Chondrocyte (in vitro differentiated cells): Measurements from ENCODE around the gene FNDC4. TPM values are rescaled to one million over a fixed set of nuclear protein-coding genes. Genes with fewer than 3 reads are reported as not detected.
"Not testable (repeated sequence)": the region's sequence is repeated elsewhere in the genome, so short reads cannot be mapped to it uniquely, and the experiment has no call there.

Source experiments
- DNase-seq: peaks from one replicate; pipeline ENCODE4 v3.0.0; 2021; ENCODE audit warnings: mixed read lengths, low spot score
- H3K27ac Mint-ChIP-seq: one replicate; pipeline ENCODE4 v1.8.0; 2021; ENCODE audit warnings: mild to moderate bottlenecking, moderate library complexity, mixed read lengths; ENCODE audit not compliant: unreplicated experiment
- H3K27me3 Mint-ChIP-seq: 2 replicates; pipeline ENCODE4 v1.8.0; 2021; ENCODE audit warnings: low read depth, mixed read lengths
- H3K36me3 Mint-ChIP-seq: 2 replicates; pipeline ENCODE4 v1.8.0; 2021; ENCODE audit warnings: low read depth, mixed read lengths
- H3K4me1 Mint-ChIP-seq: 2 replicates; pipeline ENCODE4 v1.8.0; 2021; ENCODE audit warnings: low read depth, mild to moderate bottlenecking, mixed read lengths
- H3K4me3 Mint-ChIP-seq: one replicate; pipeline ENCODE4 v1.8.0; 2021; ENCODE audit warnings: mild to moderate bottlenecking, moderate library complexity, mixed read lengths; ENCODE audit not compliant: unreplicated experiment
- H3K9me3 Mint-ChIP-seq: 2 replicates; pipeline ENCODE4 v1.8.0; 2021; ENCODE audit warnings: low read depth, mixed read lengths
- CTCF ChIP-seq: fragments of 200-600 bp; sonication (generic); IDR thresholded peaks from 2 replicates; pipeline ENCODE4 v1.5.0; 2021; ENCODE audit warnings: antibody characterized with exemption, mild to moderate bottlenecking, moderate library complexity
- long read RNA-seq: library from polyadenylated mRNA; stranded (forward); transcript quantifications from one replicate; pipeline ENCODE4 v2.0.0, GENCODE V29; 2021
- total RNA-seq: library from RNA; stranded (reverse); gene quantifications from 3 replicates; pipeline ENCODE4 v1.2.1, GENCODE V29; 2021

The FNDC4 gene
- 8.6 to 17.7 TPM (median 17.4 TPM) in 3 replicates for total RNA-seq
- long read RNA-seq, transcript FNDC4-201 (7 exons, 1,657 nt), result major isoform, 37 of 45 reads
- long read RNA-seq, partial matches to known transcripts, result 3 of 45 reads
- long read RNA-seq, other reads (novel, unspliced or antisense), result 5 of 45 reads

GRCh38 chr2:27494944-27495554 lies at the start of gene FNDC4:
Gene FNDC4 (minus strand): TSS chr2:27495200. CDS start chr2:27494679, 521 bp downstream.
- H3K9me3 Mint-ChIP-seq, result no peaks in the 10 kb centered on the region
- H3K4me1 Mint-ChIP-seq, result peaks cover 20% of the 10 kb centered on the region
- H3K27me3 Mint-ChIP-seq, result peaks cover 17% of the 10 kb centered on the region
- H3K4me3 Mint-ChIP-seq, result peak within 1 kb of the TSS; percentile 87
- no peak for DNase-seq
- no peak within 1 kb of the TSS for H3K27ac Mint-ChIP-seq
- H3K36me3 Mint-ChIP-seq, result peaks cover 3% of the 10 kb centered on the region
- no peak for TF ChIP-seq CTCF

GRCh38 chr2:27544143-27544821 lies 49.3 kb upstream of the FNDC4 start:
- H3K27ac Mint-ChIP-seq, result no peak overlapping the region

GRCh38 chr2:27539649-27540048 lies 44.6 kb upstream of the FNDC4 start:
- not testable (repeated sequence) for DNase-seq, H3K36me3 Mint-ChIP-seq, H3K27ac Mint-ChIP-seq, H3K4me1 Mint-ChIP-seq, H3K4me3 Mint-ChIP-seq, H3K9me3 Mint-ChIP-seq
- peaks cover 19% of the 10 kb centered on the region for H3K27me3 Mint-ChIP-seq

More at GRCh38 chr2:27544143-27544821, 49.3 kb upstream of the FNDC4 start:
- no peaks in the 10 kb centered on the region for H3K4me1 Mint-ChIP-seq
- H3K27me3 Mint-ChIP-seq, result peaks cover 3% of the 10 kb centered on the region
- H3K36me3 Mint-ChIP-seq, result no peaks in the 10 kb centered on the region
- peaks cover 5% of the 10 kb centered on the region for H3K9me3 Mint-ChIP-seq
- TF ChIP-seq CTCF, result no peak
- no peak overlapping the region for H3K4me3 Mint-ChIP-seq
- no peak for DNase-seq

- not testable (repeated sequence) for H3K36me3 Mint-ChIP-seq, H3K4me3 Mint-ChIP-seq, H3K27ac Mint-ChIP-seq, DNase-seq, H3K9me3 Mint-ChIP-seq, H3K4me1 Mint-ChIP-seq
- peaks cover 22% of the 10 kb centered on the region for H3K27me3 Mint-ChIP-seq
Measured at GRCh38 chr2:27538839-27539450, 43.9 kb upstream of the FNDC4 start.

- Mint-ChIP-seq H3K4me3 (no peak overlapping the region), H3K27me3 (peaks cover 24% of the 10 kb centered on the region), H3K27ac (no peak overlapping the region)
Measured at GRCh38 chr2:27537287-27537686, 42.3 kb upstream of the FNDC4 start.

More at GRCh38 chr2:27537287-27537686, 42.3 kb upstream of the FNDC4 start:
- no peak for DNase-seq
- TF ChIP-seq CTCF, result no peak
- H3K4me1 Mint-ChIP-seq, result no peaks in the 10 kb centered on the region
- no peaks in the 10 kb centered on the region for H3K9me3 Mint-ChIP-seq
- no peaks in the 10 kb centered on the region for H3K36me3 Mint-ChIP-seq
